MG63 (cell line): Measurements from ENCODE around the gene RP9. TPM values are rescaled to one million over a fixed set of nuclear protein-coding genes. Genes with fewer than 3 reads are reported as not detected.
"Not testable (repeated sequence)": the region's sequence is repeated elsewhere in the genome, so short reads cannot be mapped to it uniquely, and the experiment has no call there.

Source experiments
- DNase-seq: peaks from one replicate; pipeline ENCODE4 v3.0.0-alpha.2; 2020
- H3K27me3 ChIP-seq: fragments of 250-450 bp; sonication (Bioruptor Pico); 2 replicates; pipeline ENCODE4 v1.5.1; 2020; ENCODE audit warnings: mild to moderate bottlenecking, moderate library complexity
- H3K36me3 ChIP-seq: fragments of 250-450 bp; sonication (Bioruptor Pico); 2 replicates; pipeline ENCODE4 v1.5.1; 2020; ENCODE audit warnings: mild to moderate bottlenecking, moderate library complexity
- H3K4me3 ChIP-seq: fragments of 250-450 bp; sonication (Bioruptor Pico); 2 replicates; pipeline ENCODE4 v1.5.1; 2020; ENCODE audit warnings: mild to moderate bottlenecking, moderate library complexity
- H3K9me3 ChIP-seq: fragments of 250-450 bp; sonication (Bioruptor Pico); 2 replicates; pipeline ENCODE4 v1.5.1; 2020; ENCODE audit warnings: mild to moderate bottlenecking, moderate library complexity
- total RNA-seq: library from RNA; depleted of rRNA; stranded (reverse); fragments of >200 nt; shearing (Covaris generic); gene quantifications from 2 replicates; pipeline ENCODE4 v1.2.3, GENCODE V29; 2014; ENCODE audit warnings: low replicate concordance

Gene RP9
- total RNA-seq, 1 experiment from 2014 or later = 23.3 TPM

- Histone ChIP-seq H3K9me3 (no peaks in the 10 kb centered on the region), H3K27me3 (no peaks in the 10 kb centered on the region), H3K36me3 (no peaks in the 10 kb centered on the region), H3K4me3 (no peak overlapping the region)
- no peak for DNase-seq
Observed at GRCh38 chr7:33111614-33112013, 2.4 kb upstream of the RP9 start.

- H3K9me3 ChIP-seq = no peaks in the 10 kb centered on the region
- peak overlapping the region; percentile 71 for H3K4me3 ChIP-seq
- peak; percentile 50 for DNase-seq
- H3K36me3 ChIP-seq = no peaks in the 10 kb centered on the region
- H3K27me3 ChIP-seq = no peaks in the 10 kb centered on the region
Observed at GRCh38 chr7:33109758-33110238, 594 bp upstream of the RP9 start.

- Histone ChIP-seq H3K27me3 (no peaks in the 10 kb centered on the region), H3K4me3 (peak overlapping the region; percentile 71), H3K9me3 (no peaks in the 10 kb centered on the region), H3K36me3 (no peaks in the 10 kb centered on the region)
- peak; percentile 11 for DNase-seq
Observed at GRCh38 chr7:33108554-33109004, 625 bp downstream of the RP9 start.

GRCh38 chr7:33107136-33108066 is 1.8 kb downstream of the RP9 start:
- peaks cover 8% of the 10 kb centered on the region for H3K36me3 ChIP-seq
- peak overlapping the region; percentile 71 for H3K4me3 ChIP-seq
- H3K27me3 ChIP-seq = no peaks in the 10 kb centered on the region
- no peaks in the 10 kb centered on the region for H3K9me3 ChIP-seq
- peak; percentile 18 for DNase-seq

- Histone ChIP-seq H3K9me3 (no peaks in the 10 kb centered on the region), H3K4me3 (no peak overlapping the region), H3K36me3 (peaks cover 25% of the 10 kb centered on the region), H3K27me3 (no peaks in the 10 kb centered on the region)
- DNase-seq = no peak
Observed at GRCh38 chr7:33101906-33102305, 7.3 kb downstream of the RP9 start.

GRCh38 chr7:33100770-33101169 is 8.4 kb downstream of the RP9 start:
- Histone ChIP-seq H3K27me3 (no peaks in the 10 kb centered on the region), H3K36me3 (peaks cover 33% of the 10 kb centered on the region), H3K4me3 (no peak overlapping the region), H3K9me3 (no peaks in the 10 kb centered on the region)
- no peak for DNase-seq

- Histone ChIP-seq H3K9me3 (no peaks in the 10 kb centered on the region), H3K27me3 (no peaks in the 10 kb centered on the region), H3K36me3 (peaks cover 38% of the 10 kb centered on the region), H3K4me3 (no peak overlapping the region)
- no peak for DNase-seq
Observed at GRCh38 chr7:33099154-33099940, 9.9 kb downstream of the RP9 start.

- not testable (repeated sequence) for H3K9me3 ChIP-seq, H3K27me3 ChIP-seq, H3K4me3 ChIP-seq, DNase-seq
- peaks cover 29% of the 10 kb centered on the region for H3K36me3 ChIP-seq
Observed at GRCh38 chr7:33094745-33095275, 14.4 kb downstream of the RP9 start.

- H3K9me3 ChIP-seq = no peaks in the 10 kb centered on the region
- no peak for DNase-seq
- no peak overlapping the region for H3K4me3 ChIP-seq
- no peaks in the 10 kb centered on the region for H3K27me3 ChIP-seq
- peaks cover 21% of the 10 kb centered on the region for H3K36me3 ChIP-seq
Observed at GRCh38 chr7:33093266-33093665, 15.9 kb downstream of the RP9 start.

- Histone ChIP-seq H3K4me3 (no peak overlapping the region), H3K9me3 (no peaks in the 10 kb centered on the region), H3K27me3 (no peaks in the 10 kb centered on the region), H3K36me3 (peaks cover 15% of the 10 kb centered on the region)
- DNase-seq = no peak
Observed at GRCh38 chr7:33091641-33092191, 17.5 kb downstream of the RP9 start.

- DNase-seq = no peak
- H3K36me3 ChIP-seq = peaks cover 10% of the 10 kb centered on the region
- H3K9me3 ChIP-seq = no peaks in the 10 kb centered on the region
- H3K27me3 ChIP-seq = no peaks in the 10 kb centered on the region
- no peak overlapping the region for H3K4me3 ChIP-seq
Observed at GRCh38 chr7:33091111-33091531, 18.1 kb downstream of the RP9 start.

GRCh38 chr7:33089142-33089541 is 20.1 kb downstream of the RP9 start:
- no peak for DNase-seq
- Histone ChIP-seq H3K9me3 (no peaks in the 10 kb centered on the region), H3K27me3 (no peaks in the 10 kb centered on the region), H3K36me3 (peaks cover under 1% of the 10 kb centered on the region), H3K4me3 (no peak overlapping the region)

GRCh38 chr7:33087858-33088257 is 21.3 kb downstream of the RP9 start:
- Histone ChIP-seq H3K27me3 (no peaks in the 10 kb centered on the region), H3K36me3 (no peaks in the 10 kb centered on the region), H3K9me3 (no peaks in the 10 kb centered on the region), H3K4me3 (no peak overlapping the region)
- no peak for DNase-seq

GRCh38 chr7:33087356-33087755 is 21.8 kb downstream of the RP9 start:
- no peak for DNase-seq
- Histone ChIP-seq H3K36me3 (no peaks in the 10 kb centered on the region), H3K27me3 (no peaks in the 10 kb centered on the region), H3K9me3 (no peaks in the 10 kb centered on the region), H3K4me3 (no peak overlapping the region)

GRCh38 chr7:33079763-33080690 is 29.2 kb downstream of the RP9 start:
- H3K27me3 ChIP-seq = no peaks in the 10 kb centered on the region
- H3K4me3 ChIP-seq = no peak overlapping the region
- no peaks in the 10 kb centered on the region for H3K9me3 ChIP-seq
- DNase-seq = no peak
- H3K36me3 ChIP-seq = no peaks in the 10 kb centered on the region

- Histone ChIP-seq H3K36me3 (no peaks in the 10 kb centered on the region), H3K27me3 (no peaks in the 10 kb centered on the region), H3K9me3 (no peaks in the 10 kb centered on the region), H3K4me3 (no peak overlapping the region)
- DNase-seq = no peak
Observed at GRCh38 chr7:33079096-33079495, 30.1 kb downstream of the RP9 start.
